Colonic mucosa (tissue), 4 donors: ENCODE data around the gene CD53. TPM values are rescaled to one million over a fixed set of nuclear protein-coding genes. Genes with fewer than 3 reads are reported as not detected.

Experiments used
- DNase-seq: peaks from one replicate; pipeline ENCODE4 v3.0.0-alpha.2; 2020
- H3K27ac ChIP-seq: fragments of 200-600 bp; one replicate; pipeline ENCODE4 v1.8.0; 2021
- H3K27me3 ChIP-seq: fragments of 200-600 bp; one replicate; pipeline ENCODE4 v1.8.0; 2021
- H3K36me3 ChIP-seq: fragments of 200-600 bp; one replicate; pipeline ENCODE4 v1.8.0; 2021
- H3K4me1 ChIP-seq: fragments of 200-600 bp; one replicate; pipeline ENCODE4 v1.8.0; 2021; ENCODE audit warnings: mild to moderate bottlenecking
- H3K4me3 ChIP-seq: fragments of 200-600 bp; one replicate; pipeline ENCODE4 v1.8.0; 2021
- H3K9ac ChIP-seq, 2 donors: one replicate each; pipeline ENCODE4 v1.7.0; 2013; ENCODE audit warnings: control low read depth in 2 of 2, low read depth in 2 of 2, low read length in 2 of 2
- H3K9me3 ChIP-seq: fragments of 200-600 bp; one replicate; pipeline ENCODE4 v1.8.0; 2021
- CTCF ChIP-seq: fragments of 200-600 bp; IDR thresholded peaks from one replicate; pipeline ENCODE4 v1.8.0; 2022; ENCODE audit warnings: antibody characterized with exemption, mild to moderate bottlenecking
- intact Hi-C: fragments of 100-400 bp; cut with DNase I; formaldehyde crosslinking; loops from one replicate; pipeline ENCODE4 v1.14.1; 2022
- total RNA-seq, 2 donors: library from RNA; stranded (reverse); fragmentation: NEBNext Ultra II Directional in 1 of 2; extraction: Animal tissue kit (Norgen Biotek cat#: 25700) in 1 of 2; gene quantifications; one replicate each; pipeline ENCODE4 v1.2.1, GENCODE V29; 2021
- donor health status: healthy.
- donor health status: DM: no; HTN: no; CAD: no.
- donor health status: DM: no; HTN: no; CAD: no.

Gene CD53
- total RNA-seq, 2 donors from 2014 or later = 7.4 to 15.8 TPM

DNA sequence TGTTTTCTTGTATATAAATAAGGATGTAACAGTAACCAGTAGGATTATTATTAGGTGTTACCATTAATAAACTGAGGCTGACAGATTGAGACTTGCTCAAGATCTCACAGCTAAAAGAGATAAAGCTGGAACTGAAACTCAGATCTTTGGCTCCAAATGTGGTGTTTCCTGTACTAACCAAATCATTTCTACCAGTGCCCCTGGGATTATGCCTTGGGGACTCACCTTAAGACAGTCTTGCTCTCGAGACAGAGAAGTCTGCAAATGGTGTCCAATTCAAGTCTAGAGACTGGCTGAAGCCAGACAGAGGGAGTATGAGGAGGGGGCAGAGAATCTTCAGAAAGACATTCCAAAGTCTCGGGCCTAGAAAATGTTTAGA, 593 bp upstream of the CD53 start:
- Histone ChIP-seq H3K9me3 (no peaks in the 10 kb centered on the region), H3K27me3 (no peaks in the 10 kb centered on the region), H3K4me3 (no peak overlapping the region), H3K4me1 (no peaks in the 10 kb centered on the region), H3K9ac (no peak overlapping the region), H3K27ac (peak overlapping the region; percentile 69), H3K36me3 (no peaks in the 10 kb centered on the region)
- intact Hi-C loops = no loop called here
- DNase-seq = no peak
- no peak for TF ChIP-seq CTCF

- intact Hi-C loops = no loop called here
- Histone ChIP-seq H3K27ac (peak overlapping the region; percentile 69), H3K9ac (peak overlapping the region in 1 of 2 donors; percentile 55), H3K4me3 (peak overlapping the region; percentile 32), H3K9me3 (no peaks in the 10 kb centered on the region), H3K27me3 (no peaks in the 10 kb centered on the region), H3K36me3 (no peaks in the 10 kb centered on the region), H3K4me1 (no peaks in the 10 kb centered on the region)
- no peak for TF ChIP-seq CTCF
- no peak for DNase-seq
Measured at GRCh38 chr1:110873856-110874255, 908 bp downstream of the CD53 start.

DNA sequence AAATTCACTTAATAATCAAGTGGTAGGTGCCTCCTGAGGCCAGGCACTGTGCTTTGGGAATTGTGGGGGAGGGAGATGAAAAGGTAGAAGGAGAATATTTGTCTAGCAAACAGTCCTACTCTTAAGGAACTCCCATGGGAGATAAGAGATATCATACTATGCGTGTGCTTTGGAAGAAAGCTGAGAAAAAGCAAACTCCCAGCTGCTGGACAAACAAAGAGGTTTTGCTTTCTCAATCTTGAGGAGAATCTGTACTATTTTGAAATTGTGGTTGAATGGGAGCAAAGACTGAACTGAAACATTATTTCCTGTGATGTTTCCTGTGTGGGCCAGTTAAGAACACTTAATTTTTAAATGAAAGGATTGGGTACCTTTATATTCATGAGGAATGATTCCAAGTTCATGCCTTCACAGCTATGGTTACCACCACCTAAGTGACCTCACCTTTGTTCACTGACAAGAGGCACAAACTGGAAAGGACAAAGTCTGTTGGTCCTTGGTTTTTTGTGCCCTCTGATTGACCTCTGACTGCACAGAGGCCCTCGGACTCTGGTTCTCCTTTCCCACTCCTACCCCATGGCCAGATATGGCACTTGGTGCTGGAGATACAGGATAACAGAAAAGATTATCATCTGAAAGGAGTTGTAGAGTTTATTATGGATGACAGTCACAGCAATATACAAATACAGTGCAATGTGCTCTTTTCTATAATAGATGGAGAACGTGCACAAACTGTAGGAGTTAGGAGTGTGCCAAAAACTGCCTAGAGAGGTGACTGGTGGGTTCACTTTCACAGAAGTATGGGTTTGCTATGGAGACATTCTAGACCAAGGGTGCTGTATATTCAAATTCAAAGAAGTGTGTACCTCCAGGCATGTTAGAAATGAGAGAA, 1.6 kb downstream of the CD53 start:
- H3K4me3 ChIP-seq = peak overlapping the region; percentile 32
- no peaks in the 10 kb centered on the region for H3K4me1 ChIP-seq
- no peak for TF ChIP-seq CTCF
- H3K36me3 ChIP-seq = no peaks in the 10 kb centered on the region
- H3K27me3 ChIP-seq = no peaks in the 10 kb centered on the region
- H3K27ac ChIP-seq = peak overlapping the region; percentile 69
- H3K9me3 ChIP-seq = no peaks in the 10 kb centered on the region
- DNase-seq = no peak
- H3K9ac ChIP-seq = peak overlapping the region in 1 of 2 donors; percentile 55
- intact Hi-C loops = no loop called here

GRCh38 chr1:110875216-110875731, 2.3 kb downstream of the CD53 start:
- intact Hi-C loops = no loop called here
- no peaks in the 10 kb centered on the region for H3K9me3 ChIP-seq
- peak overlapping the region; percentile 32 for H3K4me3 ChIP-seq
- H3K27ac ChIP-seq = peak overlapping the region; percentile 69
- DNase-seq = no peak
- no peaks in the 10 kb centered on the region for H3K27me3 ChIP-seq
- no peaks in the 10 kb centered on the region for H3K4me1 ChIP-seq
- TF ChIP-seq CTCF = no peak
- H3K9ac ChIP-seq = peak overlapping the region in 1 of 2 donors; percentile 48
- H3K36me3 ChIP-seq = no peaks in the 10 kb centered on the region

DNA sequence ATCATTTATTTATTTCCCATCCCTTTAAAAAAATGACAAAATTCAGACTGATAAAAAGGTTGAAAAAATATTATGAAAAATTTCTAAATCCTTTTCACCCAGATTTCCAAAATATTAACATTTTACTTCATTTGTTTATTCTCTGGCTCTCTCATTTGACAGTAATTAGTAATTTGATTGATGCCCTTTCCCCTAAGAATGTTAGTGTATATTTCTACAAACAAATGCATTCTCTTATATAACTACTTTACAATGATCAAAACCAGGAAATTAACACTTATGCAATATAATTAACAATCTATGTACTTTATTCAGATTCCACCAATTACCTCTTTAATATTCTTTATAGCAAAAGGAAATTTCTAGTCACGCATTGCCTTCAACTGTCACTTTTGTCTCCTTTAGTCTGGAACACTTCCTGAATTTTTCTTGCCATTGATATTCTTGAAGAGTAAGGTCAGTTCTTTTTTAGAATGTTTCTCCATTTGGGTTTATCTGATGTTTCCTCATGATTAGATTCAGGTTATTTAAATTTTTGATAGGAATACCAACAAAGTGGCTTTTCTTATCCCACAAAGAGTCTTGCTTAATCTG, 3.9 kb downstream of the CD53 start:
- no peak overlapping the region for H3K27ac ChIP-seq
- H3K4me3 ChIP-seq = no peak overlapping the region
- no peak overlapping the region for H3K9ac ChIP-seq
- no peaks in the 10 kb centered on the region for H3K9me3 ChIP-seq
- intact Hi-C loops = no loop called here
- DNase-seq = no peak
- no peaks in the 10 kb centered on the region for H3K4me1 ChIP-seq
- H3K36me3 ChIP-seq = no peaks in the 10 kb centered on the region
- no peaks in the 10 kb centered on the region for H3K27me3 ChIP-seq
- no peak for TF ChIP-seq CTCF
